GM04503 (cell line): Measurements from ENCODE around the gene SERF1A.
"Not testable (repeated sequence)": the region's sequence is repeated elsewhere in the genome, so short reads cannot be mapped to it uniquely, and the experiment has no call there.

Source experiments
- DNase-seq: peaks from one replicate; pipeline ENCODE4 v3.0.0-alpha.2; 2012; ENCODE audit warnings: low read depth

SERF1A gene

GRCh38 chr5:70900533-70901271 is at the start of gene SERF1A:
Gene SERF1A (plus strand): TSS chr5:70900669. CDS start chr5:70900870, 201 bp downstream.
- DNase-seq = not testable (repeated sequence)

GRCh38 chr5:70866778-70867177 is 33.7 kb upstream of the SERF1A start:
- not testable (repeated sequence) for DNase-seq

- DNase-seq = not testable (repeated sequence)
These were observed 29.8 kb upstream of the SERF1A start for GRCh38 chr5:70870626-70871025.

GRCh38 chr5:70896076-70896475 is 4.4 kb upstream of the SERF1A start:
- DNase-seq = not testable (repeated sequence)

- not testable (repeated sequence) for DNase-seq
These were observed 753 bp downstream of the SERF1A start for GRCh38 chr5:70901272-70901571.

- not testable (repeated sequence) for DNase-seq
These were observed 6.2 kb downstream of the SERF1A start for GRCh38 chr5:70906624-70907023.

- not testable (repeated sequence) for DNase-seq
These were observed 16.4 kb downstream of the SERF1A start for GRCh38 chr5:70916829-70917228.

- DNase-seq = not testable (repeated sequence)
These were observed 24.7 kb downstream of the SERF1A start for GRCh38 chr5:70925211-70925562.

GRCh38 chr5:70931709-70932368 is 31.4 kb downstream of the SERF1A start:
- DNase-seq = not testable (repeated sequence)

- not testable (repeated sequence) for DNase-seq
These were observed 32.1 kb downstream of the SERF1A start for GRCh38 chr5:70932560-70932959.

GRCh38 chr5:70953068-70953467 is 52.6 kb downstream of the SERF1A start:
- not testable (repeated sequence) for DNase-seq
